ENCODE data around the gene EFHD2.

The EFHD2 gene

DNA sequence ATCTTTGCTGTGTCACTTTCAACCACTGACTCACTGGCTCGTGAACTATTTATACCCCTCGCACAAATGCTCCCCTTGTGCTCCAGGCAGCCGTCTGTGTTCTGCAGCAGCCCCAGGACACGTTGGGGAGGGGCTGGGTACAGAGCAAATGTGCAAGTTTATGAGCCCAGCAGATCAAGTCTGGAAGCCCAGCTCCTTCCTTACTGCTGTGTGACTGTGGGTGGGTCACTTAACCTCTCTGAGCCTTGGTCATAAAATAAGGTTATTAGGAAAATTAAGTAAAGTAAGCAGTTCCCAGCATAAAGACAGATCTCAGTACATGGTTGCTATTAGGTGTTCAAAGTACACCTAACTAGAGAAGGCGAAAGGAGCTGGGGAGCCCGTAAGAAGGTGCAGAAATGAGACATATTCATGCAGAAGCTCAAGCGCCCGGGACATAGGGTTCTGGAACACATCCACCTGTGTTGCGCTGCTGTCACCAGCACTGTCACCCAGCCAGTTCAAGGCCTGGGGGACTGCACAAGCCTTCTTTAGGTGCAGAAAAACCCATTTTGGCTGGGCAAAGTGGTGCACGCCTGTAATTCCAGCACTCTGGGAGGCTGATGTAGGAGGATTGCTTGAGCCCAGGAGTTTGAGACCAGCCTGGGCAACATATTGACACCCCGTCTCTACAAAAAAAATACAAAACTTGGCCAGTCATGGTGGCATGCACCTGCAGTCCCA, 13.8 kb downstream of the EFHD2 start:
- Histone ChIP-seq H3K27me3 (ENCODE audit: insufficient read depth, poor library complexity, severe bottlenecking) (no peaks in the 10 kb centered on the region), H3K4me3 (replicated peaks; ENCODE audit: insufficient read depth, low read length) (no peak overlapping the region), H3K27ac (replicated peaks) (no peak overlapping the region)
- DNase-seq (ENCODE audit: low read depth in 1 of 2, low spot score in 1 of 2), result no peak
- TF ChIP-seq, protein P1, sequence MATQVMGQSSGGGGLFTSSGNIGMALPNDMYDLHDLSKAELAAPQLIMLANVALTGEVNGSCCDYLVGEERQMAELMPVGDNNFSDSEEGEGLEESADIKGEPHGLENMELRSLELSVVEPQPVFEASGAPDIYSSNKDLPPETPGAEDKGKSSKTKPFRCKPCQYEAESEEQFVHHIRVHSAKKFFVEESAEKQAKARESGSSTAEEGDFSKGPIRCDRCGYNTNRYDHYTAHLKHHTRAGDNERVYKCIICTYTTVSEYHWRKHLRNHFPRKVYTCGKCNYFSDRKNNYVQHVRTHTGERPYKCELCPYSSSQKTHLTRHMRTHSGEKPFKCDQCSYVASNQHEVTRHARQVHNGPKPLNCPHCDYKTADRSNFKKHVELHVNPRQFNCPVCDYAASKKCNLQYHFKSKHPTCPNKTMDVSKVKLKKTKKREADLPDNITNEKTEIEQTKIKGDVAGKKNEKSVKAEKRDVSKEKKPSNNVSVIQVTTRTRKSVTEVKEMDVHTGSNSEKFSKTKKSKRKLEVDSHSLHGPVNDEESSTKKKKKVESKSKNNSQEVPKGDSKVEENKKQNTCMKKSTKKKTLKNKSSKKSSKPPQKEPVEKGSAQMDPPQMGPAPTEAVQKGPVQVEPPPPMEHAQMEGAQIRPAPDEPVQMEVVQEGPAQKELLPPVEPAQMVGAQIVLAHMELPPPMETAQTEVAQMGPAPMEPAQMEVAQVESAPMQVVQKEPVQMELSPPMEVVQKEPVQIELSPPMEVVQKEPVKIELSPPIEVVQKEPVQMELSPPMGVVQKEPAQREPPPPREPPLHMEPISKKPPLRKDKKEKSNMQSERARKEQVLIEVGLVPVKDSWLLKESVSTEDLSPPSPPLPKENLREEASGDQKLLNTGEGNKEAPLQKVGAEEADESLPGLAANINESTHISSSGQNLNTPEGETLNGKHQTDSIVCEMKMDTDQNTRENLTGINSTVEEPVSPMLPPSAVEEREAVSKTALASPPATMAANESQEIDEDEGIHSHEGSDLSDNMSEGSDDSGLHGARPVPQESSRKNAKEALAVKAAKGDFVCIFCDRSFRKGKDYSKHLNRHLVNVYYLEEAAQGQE (IDR thresholded peaks at IDR 0.05; ENCODE audit: insufficient replicate concordance, low read depth), result no peak
- TF ChIP-seq, protein P2, sequence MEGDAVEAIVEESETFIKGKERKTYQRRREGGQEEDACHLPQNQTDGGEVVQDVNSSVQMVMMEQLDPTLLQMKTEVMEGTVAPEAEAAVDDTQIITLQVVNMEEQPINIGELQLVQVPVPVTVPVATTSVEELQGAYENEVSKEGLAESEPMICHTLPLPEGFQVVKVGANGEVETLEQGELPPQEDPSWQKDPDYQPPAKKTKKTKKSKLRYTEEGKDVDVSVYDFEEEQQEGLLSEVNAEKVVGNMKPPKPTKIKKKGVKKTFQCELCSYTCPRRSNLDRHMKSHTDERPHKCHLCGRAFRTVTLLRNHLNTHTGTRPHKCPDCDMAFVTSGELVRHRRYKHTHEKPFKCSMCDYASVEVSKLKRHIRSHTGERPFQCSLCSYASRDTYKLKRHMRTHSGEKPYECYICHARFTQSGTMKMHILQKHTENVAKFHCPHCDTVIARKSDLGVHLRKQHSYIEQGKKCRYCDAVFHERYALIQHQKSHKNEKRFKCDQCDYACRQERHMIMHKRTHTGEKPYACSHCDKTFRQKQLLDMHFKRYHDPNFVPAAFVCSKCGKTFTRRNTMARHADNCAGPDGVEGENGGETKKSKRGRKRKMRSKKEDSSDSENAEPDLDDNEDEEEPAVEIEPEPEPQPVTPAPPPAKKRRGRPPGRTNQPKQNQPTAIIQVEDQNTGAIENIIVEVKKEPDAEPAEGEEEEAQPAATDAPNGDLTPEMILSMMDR (IDR thresholded peaks at IDR 0.05; ENCODE audit: insufficient read depth, low read length), result no peak
- TF ChIP-seq SPI1 (IDR thresholded peaks at IDR 0.05; ENCODE audit: borderline replicate concordance, low read depth) (no peak), POLR2AphosphoS5 (IDR thresholded peaks at IDR 0.05; ENCODE audit: low read depth) (no peak), GABPA (IDR thresholded peaks at IDR 0.05; ENCODE audit: low read depth) (no peak)

DNA sequence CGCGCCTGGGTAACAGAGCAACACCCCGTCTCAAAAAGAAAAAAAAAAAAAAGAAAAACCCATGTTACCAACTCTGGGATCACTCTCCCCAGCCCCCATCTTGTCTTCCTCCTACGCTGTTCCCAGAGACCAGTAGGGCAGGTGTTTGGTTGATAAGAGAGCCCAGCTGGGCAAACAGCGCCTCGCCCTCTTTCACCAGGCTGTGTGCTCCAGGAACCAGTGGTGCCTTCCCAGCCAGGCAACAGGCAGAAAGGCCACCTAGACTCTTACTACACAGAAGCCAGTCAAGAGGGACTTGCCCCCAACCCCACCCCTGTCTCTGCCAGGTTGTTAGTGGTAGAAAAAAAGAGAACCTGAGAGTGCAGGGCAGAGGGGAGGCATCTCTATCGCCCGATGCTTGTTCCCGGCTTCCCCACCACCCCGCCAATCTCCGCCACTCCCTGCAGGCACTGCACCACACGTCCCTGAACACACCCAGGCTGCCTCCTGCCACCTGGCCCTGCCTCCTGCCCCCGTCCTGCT, 14.5 kb downstream of the EFHD2 start:
- Histone ChIP-seq H3K27ac (replicated peaks) (no peak overlapping the region), H3K27me3 (ENCODE audit: insufficient read depth, poor library complexity, severe bottlenecking) (no peaks in the 10 kb centered on the region), H3K4me3 (replicated peaks; ENCODE audit: insufficient read depth, low read length) (no peak overlapping the region)
- DNase-seq (ENCODE audit: low read depth in 1 of 2, low spot score in 1 of 2), result no peak
- TF ChIP-seq GABPA (IDR thresholded peaks at IDR 0.05; ENCODE audit: low read depth) (no peak), POLR2AphosphoS5 (IDR thresholded peaks at IDR 0.05; ENCODE audit: low read depth) (no peak), SPI1 (IDR thresholded peaks at IDR 0.05; ENCODE audit: borderline replicate concordance, low read depth) (no peak)
- TF ChIP-seq, protein P2 (IDR thresholded peaks at IDR 0.05; ENCODE audit: insufficient read depth, low read length), result no peak
- TF ChIP-seq, protein P1 (IDR thresholded peaks at IDR 0.05; ENCODE audit: insufficient replicate concordance, low read depth), result no peak

DNA sequence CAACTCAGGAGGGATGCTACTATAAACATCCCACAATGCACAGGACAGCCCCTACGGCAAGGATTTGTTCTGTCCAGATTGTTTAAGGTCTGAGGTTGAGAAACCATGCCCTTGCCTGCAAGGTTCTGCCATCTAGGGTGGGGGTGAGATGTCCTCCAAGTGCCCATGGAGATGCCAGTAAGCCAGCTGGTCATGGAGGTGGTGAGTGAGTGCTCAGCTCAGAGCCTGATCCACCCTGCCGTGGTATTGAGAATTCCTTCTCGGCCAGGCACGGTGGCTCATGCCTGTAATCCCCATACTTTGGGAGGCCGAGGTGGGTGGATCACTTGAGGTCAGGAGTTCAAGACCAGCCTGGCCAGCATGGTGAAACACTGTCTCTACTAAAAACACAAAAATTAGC, 15.3 kb downstream of the EFHD2 start:
- Histone ChIP-seq H3K4me3 (replicated peaks; ENCODE audit: insufficient read depth, low read length) (no peak overlapping the region), H3K27me3 (ENCODE audit: insufficient read depth, poor library complexity, severe bottlenecking) (no peaks in the 10 kb centered on the region), H3K27ac (replicated peaks) (no peak overlapping the region)
- DNase-seq (ENCODE audit: low read depth in 1 of 2, low spot score in 1 of 2), result no peak
- TF ChIP-seq, protein P2 (IDR thresholded peaks at IDR 0.05; ENCODE audit: insufficient read depth, low read length), result no peak
- TF ChIP-seq POLR2AphosphoS5 (IDR thresholded peaks at IDR 0.05; ENCODE audit: low read depth) (no peak), GABPA (IDR thresholded peaks at IDR 0.05; ENCODE audit: low read depth) (no peak), SPI1 (IDR thresholded peaks at IDR 0.05; ENCODE audit: borderline replicate concordance, low read depth) (no peak)
- TF ChIP-seq, protein P1 (IDR thresholded peaks at IDR 0.05; ENCODE audit: insufficient replicate concordance, low read depth), result no peak

Data from HL-60 (cell line).